Right atrium auricular region (tissue), 2 donors: ENCODE measurements around the gene SOBP. TPM values are rescaled to one million over a fixed set of nuclear protein-coding genes. Genes with fewer than 3 reads are reported as not detected.
"Not testable (repeated sequence)": the region's sequence is repeated elsewhere in the genome, so short reads cannot be mapped to it uniquely, and the experiment has no call there.

Source experiments
- DNase-seq: peaks from one replicate; pipeline ENCODE4 v3.0.0-alpha.2; 2019; ENCODE audit warnings: low spot score
- H3K27ac ChIP-seq, 2 donors: fragments of 200-600 bp; sonication (generic); 1 replicate in 1 of 2; 2 replicates in 1 of 2; pipeline ENCODE4 v1.5.1; 2016 to 2019
- H3K27me3 ChIP-seq, 2 donors: fragments of 200-600 bp; sonication (generic); one replicate each; pipeline versions ENCODE4 v1.5.1 to v1.6.0; 2017 to 2019
- H3K36me3 ChIP-seq: fragments of 200-600 bp; sonication (generic); one replicate; pipeline ENCODE4 v1.5.1; 2016
- H3K4me1 ChIP-seq, 2 donors: fragments of 200-600 bp; sonication (generic); one replicate each; pipeline versions ENCODE4 v1.5.1 to v1.6.0; 2017 to 2019
- H3K4me3 ChIP-seq, 2 donors: fragments of 200-600 bp; sonication (generic); 1 replicate in 1 of 2; 2 replicates in 1 of 2; pipeline ENCODE4 v1.5.1; 2017 to 2019; ENCODE audit warnings: mild to moderate bottlenecking in 1 of 2, moderate library complexity in 1 of 2
- H3K9me3 ChIP-seq, 2 donors: fragments of 200-600 bp; sonication (generic); one replicate each; pipeline ENCODE4 v1.5.1; 2019
- CTCF ChIP-seq, 2 donors: fragments of 200-600 bp; sonication (generic); IDR thresholded peaks; one replicate each; pipeline ENCODE4 v1.5.1; 2019; ENCODE audit warnings: antibody characterized with exemption in 2 of 2
- total RNA-seq, 2 donors: library from RNA; depleted of rRNA; stranded (reverse); fragments of >200 nt; gene quantifications; one replicate each; pipeline ENCODE4 v1.1.0, GENCODE V29; 2016

The SOBP gene
- total RNA-seq, 2 donors from 2014 or later = 8.2 to 8.5 TPM

GRCh38 chr6:107511511-107511993 is 21.6 kb downstream of the SOBP start:
- no peak for TF ChIP-seq CTCF (IDR thresholded peaks at IDR 0.05)
- Histone ChIP-seq H3K4me3 (no peak overlapping the region), H3K9me3 (peaks cover 0 to 10% of the 10 kb centered on the region in 2 donors), H3K4me1 (peaks cover 0 to 25% of the 10 kb centered on the region in 2 donors), H3K27me3 (no peaks in the 10 kb centered on the region), H3K27ac (peak overlapping the region; percentile 10 to 49), H3K36me3 (peaks cover 4% of the 10 kb centered on the region)
- DNase-seq = peak; percentile 82

GRCh38 chr6:107513214-107513613 is 23.3 kb downstream of the SOBP start:
- peaks cover 0 to 17% of the 10 kb centered on the region in 2 donors for H3K9me3 ChIP-seq
- peaks cover 4% of the 10 kb centered on the region for H3K36me3 ChIP-seq
- DNase-seq = no peak
- no peak for TF ChIP-seq CTCF (IDR thresholded peaks at IDR 0.05)
- no peaks in the 10 kb centered on the region for H3K27me3 ChIP-seq
- peaks cover 0 to 25% of the 10 kb centered on the region in 2 donors for H3K4me1 ChIP-seq
- no peak overlapping the region for H3K4me3 ChIP-seq
- H3K27ac ChIP-seq = no peak overlapping the region

- H3K36me3 ChIP-seq = peaks cover 4% of the 10 kb centered on the region
- no peak overlapping the region for H3K27ac ChIP-seq
- no peaks in the 10 kb centered on the region for H3K27me3 ChIP-seq
- no peak for TF ChIP-seq CTCF (IDR thresholded peaks at IDR 0.05)
- H3K4me3 ChIP-seq = no peak overlapping the region
- peaks cover 0 to 17% of the 10 kb centered on the region in 2 donors for H3K9me3 ChIP-seq
- peaks cover 0 to 12% of the 10 kb centered on the region in 2 donors for H3K4me1 ChIP-seq
- no peak for DNase-seq
Observed at GRCh38 chr6:107515955-107516354, 26.0 kb downstream of the SOBP start.

- no peaks in the 10 kb centered on the region for H3K27me3 ChIP-seq
- no peak for DNase-seq
- no peak overlapping the region for H3K27ac ChIP-seq
- H3K36me3 ChIP-seq = peaks cover 4% of the 10 kb centered on the region
- H3K4me1 ChIP-seq = no peaks in the 10 kb centered on the region
- H3K4me3 ChIP-seq = no peak overlapping the region
- TF ChIP-seq CTCF (IDR thresholded peaks at IDR 0.05) = no peak
- peaks cover 0 to 17% of the 10 kb centered on the region in 2 donors for H3K9me3 ChIP-seq
Observed at GRCh38 chr6:107517274-107517673, 27.4 kb downstream of the SOBP start.

GRCh38 chr6:107519224-107519623 is 29.3 kb downstream of the SOBP start:
- H3K27me3 ChIP-seq, H3K27ac ChIP-seq, H3K4me1 ChIP-seq, H3K4me3 ChIP-seq, DNase-seq, H3K36me3 ChIP-seq: not testable (repeated sequence)
- peaks cover 0 to 17% of the 10 kb centered on the region in 2 donors for H3K9me3 ChIP-seq

GRCh38 chr6:107520706-107521105 is 30.8 kb downstream of the SOBP start:
- not testable (repeated sequence) for H3K27ac ChIP-seq, H3K4me3 ChIP-seq, H3K9me3 ChIP-seq, H3K36me3 ChIP-seq, H3K27me3 ChIP-seq, DNase-seq, H3K4me1 ChIP-seq

- TF ChIP-seq CTCF (IDR thresholded peaks at IDR 0.05) = no peak
- no peaks in the 10 kb centered on the region for H3K27me3 ChIP-seq
- no peaks in the 10 kb centered on the region for H3K4me1 ChIP-seq
- H3K9me3 ChIP-seq = no peaks in the 10 kb centered on the region
- H3K36me3 ChIP-seq = no peaks in the 10 kb centered on the region
- no peak overlapping the region for H3K4me3 ChIP-seq
- DNase-seq = no peak
- H3K27ac ChIP-seq = no peak overlapping the region
Observed at GRCh38 chr6:107523054-107523791, 33.3 kb downstream of the SOBP start.
